ENCODE data around the gene TIMM17B. TPM values are rescaled to one million over a fixed set of nuclear protein-coding genes. Genes with fewer than 3 reads are reported as not detected.

Gene TIMM17B
- total RNA-seq (10 to 100 TPM; 40.0 to 40.3 TPM), total RNA-seq (15.3 to 58.1 (median 26.7) reads per million in 172 experiments)
- polyA plus RNA-seq (2013, experiment 1 of 2): 29.2 TPM
- polyA plus RNA-seq (2013, experiment 2 of 2): 33.8 TPM

DNA sequence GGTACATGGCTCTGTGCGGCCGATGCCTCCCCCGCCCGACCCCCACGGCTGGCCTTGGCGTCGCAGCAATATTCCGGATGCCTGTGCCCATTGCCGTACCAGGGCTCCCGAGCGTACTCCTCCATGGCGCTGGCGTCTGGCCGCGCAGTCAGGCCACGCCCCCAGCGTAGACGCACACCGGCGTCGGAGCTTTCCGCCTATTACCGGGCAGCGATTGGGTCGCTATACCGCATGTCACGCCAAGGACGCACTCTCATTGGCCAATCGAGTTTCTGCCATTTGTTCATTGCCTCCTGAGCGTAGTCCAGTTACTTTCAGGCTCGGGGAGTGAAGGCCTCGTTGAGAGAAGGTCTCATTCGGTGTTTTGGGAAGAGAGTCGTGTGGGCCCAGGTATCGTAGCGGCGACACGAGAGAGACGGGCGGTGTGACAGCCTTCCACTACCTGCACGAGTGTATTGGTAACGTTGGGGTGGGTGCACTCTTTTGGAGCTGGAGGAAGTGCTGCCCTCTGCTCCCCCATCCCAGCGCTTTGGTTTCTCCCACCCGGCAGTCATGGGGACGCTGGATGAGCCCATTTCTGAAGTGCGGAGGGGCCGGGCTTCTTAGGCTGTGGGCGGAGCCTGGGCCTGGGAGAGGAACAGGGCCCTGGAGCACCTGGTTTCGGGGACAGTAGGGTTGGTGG, at the start of gene TIMM17B, which contains the start of gene PQBP1:
Gene TIMM17B (minus strand): TSS at position 144 of the 682 bp plus-strand sequence. CDS start 19 bp downstream, at position 125.
Gene PQBP1 (plus strand): TSS at position 306 of the 682 bp plus-strand sequence. CDS start 580 bp downstream, outside the sequence.
- no peaks in the 10 kb centered on the region for H3K9me3 ChIP-seq (ENCODE audit: control insufficient read depth in 1 of 2, insufficient read depth in 1 of 2, low read length in 2 of 2)
- ATAC-seq (ENCODE audit: poor library complexity): peak; percentile 84
- intact Hi-C loops (cut with DNase I, micrococcal nuclease): loop anchor here (2.0 to 5.0 kb wide), 6 partner anchors 13 to 249 kb away; partner anchors contain the start of genes HDAC6 (in 1 of the 2), SLC35A2 (in 1 of the 2) and TFE3 (in 1 of the 2)
- ChIA-PET POLR2A (interaction anchor here (0.6 to 2.7 kb wide), 22 partner anchors 9 to 323 kb away, joined by 3 to 49 read pairs (median 8); partner anchors contain the start of genes GRIPAP1, HDAC6, OTUD5 and PCSK1N), CTCF (interaction anchor here (0.7 to 2.5 kb wide), 3 partner anchors 19 to 161 kb away, joined by 3 to 7 read pairs (median 3); no protein-coding TSS in a partner anchor)
- Mint-ChIP-seq H3K36me3 (ENCODE audit: low read depth) (peaks cover 36% of the 10 kb centered on the region), H3K9me3 (no peaks in the 10 kb centered on the region), H3K27me3 (no peaks in the 10 kb centered on the region), H3K27ac (peak within 1 kb of the TSS; percentile 90), H3K4me1 (ENCODE audit: low read depth) (peaks cover 27% of the 10 kb centered on the region), H3K4me3 (peak within 1 kb of the TSS; percentile 91)
- no peak for TF ChIP-seq CTCF (IDR thresholded peaks at IDR 0.05)
- peak within 1 kb of the TSS; percentile 91 for H3K4me3 ChIP-seq (ENCODE audit: low read length)
- peak; percentile 73 to 96 (median 84) for DNase-seq
- no peaks in the 10 kb centered on the region for H3K27me3 ChIP-seq (ENCODE audit: control insufficient read depth in 1 of 2, insufficient read depth in 2 of 2, low read length in 2 of 2)
- H3K36me3 ChIP-seq (ENCODE audit: insufficient read depth, low read length): peaks cover 43% of the 10 kb centered on the region
- peak within 1 kb of the TSS; percentile 93 to 98 for H3K27ac ChIP-seq (ENCODE audit: low read depth in 1 of 2, low read length in 2 of 2)
- H3K4me1 ChIP-seq (ENCODE audit: insufficient read depth, low read length): peaks cover 33% of the 10 kb centered on the region

DNA sequence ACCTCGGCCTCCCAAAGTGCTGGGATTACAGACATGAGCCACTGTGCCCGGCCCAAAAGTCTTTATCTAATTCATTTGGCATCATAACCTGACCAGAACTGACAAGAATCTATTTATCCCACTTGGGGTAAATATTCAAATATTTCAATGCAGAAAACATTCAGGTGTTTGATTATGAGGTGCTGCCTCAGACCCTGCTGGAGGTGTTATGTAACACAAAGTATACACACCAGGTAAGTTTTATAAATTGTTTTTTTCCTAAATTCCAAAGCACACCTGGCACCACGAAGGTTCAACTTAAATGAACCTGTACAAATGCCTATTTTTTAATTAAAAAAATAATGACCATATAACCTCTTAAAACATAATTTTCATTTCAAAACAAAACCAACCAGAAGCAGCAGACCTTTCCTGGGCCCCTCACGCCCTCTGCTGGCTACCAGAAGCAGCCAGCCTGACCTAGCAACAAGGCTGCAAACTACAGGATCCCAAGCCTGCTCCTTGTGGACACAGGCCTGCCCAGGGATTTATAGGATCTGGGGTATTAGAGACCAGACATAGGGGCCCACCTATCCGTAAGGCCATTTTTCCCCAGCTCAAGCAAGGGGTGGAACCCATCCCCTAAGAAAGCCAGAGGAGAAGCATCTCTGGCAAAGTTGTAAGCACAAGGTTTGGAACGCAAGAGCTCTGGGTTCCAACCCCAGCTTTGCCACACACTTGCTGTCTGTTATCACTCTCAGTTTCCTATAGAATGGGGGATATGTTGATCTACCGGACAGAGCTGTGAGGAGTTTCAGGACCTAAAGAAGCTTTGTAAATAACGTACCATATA, 48.2 kb upstream of the TIMM17B start:
- peak overlapping the region; percentile 74 for H3K27ac Mint-ChIP-seq
- no peaks in the 10 kb centered on the region for H3K27me3 ChIP-seq (ENCODE audit: control insufficient read depth in 1 of 2, insufficient read depth in 2 of 2, low read length in 2 of 2)
- no peaks in the 10 kb centered on the region for H3K9me3 Mint-ChIP-seq
- ChIA-PET POLR2A (interaction anchor here (1.0 to 2.8 kb wide), 6 partner anchors 9 to 54 kb away, joined by 3 to 16 read pairs (median 6); partner anchors contain the start of genes OTUD5, PIM2 and SLC35A2), CTCF (interaction anchor here (1.0 to 1.8 kb wide), 5 partner anchors 8 to 54 kb away, joined by 3 to 7 read pairs (median 3); no protein-coding TSS in a partner anchor)
- intact Hi-C loops (cut with DNase I, micrococcal nuclease): loop anchor here (2.0 to 5.0 kb wide), 3 partner anchors 33 to 297 kb away; partner anchors contain the start of gene SLC35A2 (in 1 of the 2)
- peak; percentile 30 to 75 (median 52) for DNase-seq
- H3K36me3 ChIP-seq (ENCODE audit: insufficient read depth, low read length): peaks cover 20% of the 10 kb centered on the region
- peaks cover 36% of the 10 kb centered on the region for H3K36me3 Mint-ChIP-seq (ENCODE audit: low read depth)
- H3K9me3 ChIP-seq (ENCODE audit: control insufficient read depth in 1 of 2, insufficient read depth in 1 of 2, low read length in 2 of 2): no peaks in the 10 kb centered on the region
- peak overlapping the region in 1 of 2 donors; percentile 22 for H3K27ac ChIP-seq (ENCODE audit: low read depth in 1 of 2, low read length in 2 of 2)
- no peak overlapping the region for H3K4me3 ChIP-seq (ENCODE audit: low read length)
- H3K4me1 Mint-ChIP-seq (ENCODE audit: low read depth): peaks cover 49% of the 10 kb centered on the region
- peaks cover 74% of the 10 kb centered on the region for H3K4me1 ChIP-seq (ENCODE audit: insufficient read depth, low read length)
- H3K27me3 Mint-ChIP-seq: no peaks in the 10 kb centered on the region
- H3K4me3 Mint-ChIP-seq: no peak overlapping the region
- ATAC-seq (ENCODE audit: poor library complexity): peak; percentile 67
- TF ChIP-seq CTCF (IDR thresholded peaks at IDR 0.05): peak; percentile 71

GRCh38 chrX:48942895-48943294, 45.3 kb upstream of the TIMM17B start:
- H3K9me3 Mint-ChIP-seq: no peaks in the 10 kb centered on the region
- Histone ChIP-seq H3K4me1 (ENCODE audit: insufficient read depth, low read length) (peaks cover 87% of the 10 kb centered on the region), H3K27me3 (ENCODE audit: control insufficient read depth in 1 of 2, insufficient read depth in 2 of 2, low read length in 2 of 2) (no peaks in the 10 kb centered on the region), H3K4me3 (ENCODE audit: low read length) (no peak overlapping the region), H3K36me3 (ENCODE audit: insufficient read depth, low read length) (peaks cover 15% of the 10 kb centered on the region), H3K9me3 (ENCODE audit: control insufficient read depth in 1 of 2, insufficient read depth in 1 of 2, low read length in 2 of 2) (no peaks in the 10 kb centered on the region), H3K27ac (ENCODE audit: low read depth in 1 of 2, low read length in 2 of 2) (peak overlapping the region; percentile 29 to 35)
- TF ChIP-seq CTCF (IDR thresholded peaks at IDR 0.05): no peak
- peak overlapping the region; percentile 98 for H3K27ac Mint-ChIP-seq
- CTCF ChIA-PET: no interaction called here
- DNase-seq (no peak), ATAC-seq (ENCODE audit: poor library complexity) (no peak)
- peaks cover 46% of the 10 kb centered on the region for H3K36me3 Mint-ChIP-seq (ENCODE audit: low read depth)
- peak overlapping the region; percentile 30 for H3K4me3 Mint-ChIP-seq
- peaks cover 73% of the 10 kb centered on the region for H3K4me1 Mint-ChIP-seq (ENCODE audit: low read depth)
- POLR2A ChIA-PET: interaction anchor here (2.9 to 9.1 kb wide), 3 partner anchors 15 to 31 kb away, joined by 11 to 335 read pairs (median 150); partner anchors contain the start of genes OTUD5, PIM2 and SLC35A2
- intact Hi-C loops (cut with DNase I, micrococcal nuclease): no loop called here
- H3K27me3 Mint-ChIP-seq: no peaks in the 10 kb centered on the region
